Muscle layer of colon (tissue), 2 donors: ENCODE results near the gene PCDHGA8.
A peak's percentile ranks its signal among the peaks of the same experiment; 100 is the strongest.
"Not testable (repeated sequence)": the region's sequence is repeated elsewhere in the genome, so short reads cannot be mapped to it uniquely, and the experiment has no call there.

Experiments
- H3K27ac ChIP-seq: one replicate; pipeline ENCODE4 v1.7.0; 2013; ENCODE audit warnings: low read depth, mild to moderate bottlenecking, low read length, moderate library complexity
- H3K27me3 ChIP-seq, 2 donors: one replicate each; pipeline ENCODE4 v1.7.0; 2013; ENCODE audit warnings: low read length in 2 of 2, mild to moderate bottlenecking in 2 of 2; ENCODE audit not compliant: insufficient read depth in 2 of 2, control insufficient read depth in 1 of 2
- H3K36me3 ChIP-seq: one replicate; pipeline ENCODE4 v1.7.0; 2013; ENCODE audit warnings: mild to moderate bottlenecking, low read length; ENCODE audit not compliant: insufficient read depth
- H3K4me1 ChIP-seq: one replicate; pipeline ENCODE4 v1.7.0; 2013; ENCODE audit warnings: mild to moderate bottlenecking, low read length; ENCODE audit not compliant: insufficient read depth
- H3K4me3 ChIP-seq, 2 donors: one replicate each; pipeline ENCODE4 v1.7.0; 2013; ENCODE audit warnings: low read length in 2 of 2, low read depth in 1 of 2, mild to moderate bottlenecking in 1 of 2, moderate library complexity in 1 of 2
- H3K9ac ChIP-seq: one replicate; pipeline ENCODE4 v1.7.0; 2013; ENCODE audit warnings: low read length
- H3K9me3 ChIP-seq: one replicate; pipeline ENCODE4 v1.7.0; 2013; ENCODE audit warnings: mild to moderate bottlenecking, low read length
- donor health status: abdominal sarcoma.
- donor health status: Adenocarcinoma of cecum.

The PCDHGA8 gene

DNA sequence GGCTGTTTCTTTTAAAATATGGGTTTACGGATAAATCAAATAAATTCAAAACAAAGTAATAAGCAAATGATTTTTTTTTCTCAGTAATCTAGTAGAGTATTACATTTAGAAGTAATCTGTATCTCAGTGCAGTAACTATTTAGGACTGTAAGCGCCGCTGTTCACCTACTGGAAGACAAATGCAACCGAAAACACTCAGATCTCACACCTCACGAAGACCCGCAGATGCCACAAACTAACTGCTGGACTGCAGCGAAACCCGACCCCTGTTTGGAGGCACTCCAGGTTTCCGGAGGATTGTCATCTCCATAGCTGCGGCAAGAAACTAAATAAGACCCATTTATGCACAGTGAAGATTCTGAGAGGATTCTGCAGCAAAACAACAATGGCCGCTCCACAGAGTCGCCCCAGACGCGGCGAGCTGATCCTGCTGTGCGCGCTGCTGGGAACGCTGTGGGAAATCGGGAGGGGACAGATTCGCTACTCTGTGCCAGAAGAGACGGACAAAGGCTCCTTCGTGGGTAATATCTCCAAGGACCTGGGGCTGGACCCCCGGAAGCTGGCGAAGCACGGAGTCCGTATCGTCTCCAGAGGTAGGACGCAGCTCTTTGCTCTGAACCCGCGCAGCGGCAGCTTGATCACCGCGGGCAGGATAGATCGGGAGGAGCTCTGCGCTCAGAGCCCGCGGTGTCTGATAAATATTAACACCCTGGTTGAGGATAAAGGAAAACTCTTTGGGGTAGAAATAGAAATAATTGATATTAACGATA, at the start of gene PCDHGA8:
Gene PCDHGA8 (plus strand): TSS at position 205 of the 770 bp plus-strand sequence. CDS start 181 bp downstream, at position 386.
- Histone ChIP-seq H3K36me3 (no peaks in the 10 kb centered on the region), H3K9ac (no peak within 1 kb of the TSS), H3K27me3 (no peaks in the 10 kb centered on the region), H3K27ac (no peak within 1 kb of the TSS), H3K4me1 (no peaks in the 10 kb centered on the region), H3K4me3 (peak within 1 kb of the TSS; percentile 4 to 10), H3K9me3 (peaks cover 70% of the 10 kb centered on the region)

DNA sequence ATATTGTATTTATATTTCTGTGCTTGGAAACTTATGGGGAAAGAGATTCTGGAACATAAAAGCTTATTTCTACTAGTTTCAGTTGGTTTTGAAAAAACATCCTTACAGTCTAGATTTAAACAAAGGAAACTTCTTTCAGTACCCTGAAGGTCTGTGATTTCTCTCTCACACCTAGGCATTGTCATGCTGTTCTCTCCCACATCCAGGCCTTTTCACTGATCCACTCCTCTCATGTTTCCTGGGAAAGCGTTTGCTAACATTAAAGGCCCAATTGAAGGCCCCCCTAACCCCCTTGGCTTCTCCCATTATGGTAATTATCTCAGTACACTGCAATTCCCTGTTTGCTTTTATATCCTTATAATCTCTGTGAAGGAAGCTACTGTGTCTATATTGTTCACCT, 49.7 kb upstream of the PCDHGA8 start:
- no peaks in the 10 kb centered on the region for H3K4me1 ChIP-seq
- H3K27ac ChIP-seq: no peak overlapping the region
- H3K9ac ChIP-seq: no peak overlapping the region
- peaks cover 69% of the 10 kb centered on the region for H3K9me3 ChIP-seq
- peaks cover 0 to 6% of the 10 kb centered on the region in 2 donors for H3K27me3 ChIP-seq
- no peaks in the 10 kb centered on the region for H3K36me3 ChIP-seq
- H3K4me3 ChIP-seq: no peak overlapping the region

- peaks cover 0 to 6% of the 10 kb centered on the region in 2 donors for H3K27me3 ChIP-seq
- peaks cover 64% of the 10 kb centered on the region for H3K9me3 ChIP-seq
- H3K4me3 ChIP-seq: peak within 1 kb of the TSS in 1 of 2 donors; percentile 19
- no peaks in the 10 kb centered on the region for H3K4me1 ChIP-seq
- H3K36me3 ChIP-seq: no peaks in the 10 kb centered on the region
- no peak within 1 kb of the TSS for H3K27ac ChIP-seq
- H3K9ac ChIP-seq: no peak within 1 kb of the TSS
Observed at GRCh38 chr5:141343242-141343952, 49.0 kb upstream of the PCDHGA8 start, which contains the start of gene PCDHGA3. PCDHGA3 (plus strand) TSS chr5:141343829; CDS start chr5:141344034, 205 bp downstream.

DNA sequence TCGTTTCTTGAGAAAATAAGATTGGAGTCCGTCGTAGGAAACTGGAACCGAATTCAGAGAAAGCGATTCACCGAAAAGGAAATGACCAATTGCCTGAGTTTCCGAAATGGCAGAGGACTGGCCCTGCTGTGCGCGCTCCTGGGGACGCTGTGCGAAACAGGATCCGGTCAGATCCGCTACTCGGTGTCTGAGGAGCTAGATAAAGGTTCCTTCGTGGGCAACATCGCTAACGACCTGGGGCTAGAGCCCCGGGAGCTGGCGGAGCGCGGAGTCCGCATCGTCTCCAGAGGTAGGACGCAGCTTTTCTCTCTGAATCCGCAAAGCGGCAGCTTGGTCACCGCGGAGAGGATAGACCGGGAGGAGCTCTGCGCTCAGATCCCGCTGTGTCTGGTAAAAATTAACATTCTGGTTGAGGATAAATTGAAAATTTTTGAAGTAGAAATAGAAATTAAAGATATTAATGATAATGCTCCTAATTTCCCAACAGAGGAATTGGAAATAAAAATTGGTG, 48.4 kb upstream of the PCDHGA8 start:
- Histone ChIP-seq H3K4me3 (peak overlapping the region in 1 of 2 donors; percentile 19), H3K27me3 (peaks cover 0 to 2% of the 10 kb centered on the region in 2 donors), H3K9me3 (peaks cover 64% of the 10 kb centered on the region), H3K36me3 (no peaks in the 10 kb centered on the region), H3K4me1 (no peaks in the 10 kb centered on the region), H3K9ac (no peak overlapping the region), H3K27ac (no peak overlapping the region)

DNA sequence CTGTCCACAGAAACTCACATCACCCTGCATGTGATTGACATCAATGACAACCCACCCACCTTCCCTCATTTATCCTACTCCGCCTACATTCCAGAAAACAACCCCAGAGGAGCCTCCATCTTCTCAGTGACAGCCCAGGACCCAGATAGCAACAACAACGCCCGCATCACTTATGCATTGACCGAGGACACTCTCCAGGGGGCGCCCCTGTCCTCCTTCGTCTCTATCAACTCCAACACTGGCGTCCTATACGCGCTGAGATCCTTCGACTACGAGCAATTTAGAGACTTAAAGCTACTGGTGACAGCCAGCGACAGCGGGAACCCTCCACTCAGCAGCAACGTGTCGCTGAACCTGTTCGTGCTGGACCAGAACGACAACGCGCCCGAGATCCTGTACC, 47.1 kb upstream of the PCDHGA8 start:
- H3K36me3 ChIP-seq: no peaks in the 10 kb centered on the region
- no peaks in the 10 kb centered on the region for H3K4me1 ChIP-seq
- peak overlapping the region in 1 of 2 donors; percentile 11 for H3K4me3 ChIP-seq
- no peaks in the 10 kb centered on the region for H3K27me3 ChIP-seq
- H3K27ac ChIP-seq: no peak overlapping the region
- H3K9ac ChIP-seq: no peak overlapping the region
- peaks cover 60% of the 10 kb centered on the region for H3K9me3 ChIP-seq

DNA sequence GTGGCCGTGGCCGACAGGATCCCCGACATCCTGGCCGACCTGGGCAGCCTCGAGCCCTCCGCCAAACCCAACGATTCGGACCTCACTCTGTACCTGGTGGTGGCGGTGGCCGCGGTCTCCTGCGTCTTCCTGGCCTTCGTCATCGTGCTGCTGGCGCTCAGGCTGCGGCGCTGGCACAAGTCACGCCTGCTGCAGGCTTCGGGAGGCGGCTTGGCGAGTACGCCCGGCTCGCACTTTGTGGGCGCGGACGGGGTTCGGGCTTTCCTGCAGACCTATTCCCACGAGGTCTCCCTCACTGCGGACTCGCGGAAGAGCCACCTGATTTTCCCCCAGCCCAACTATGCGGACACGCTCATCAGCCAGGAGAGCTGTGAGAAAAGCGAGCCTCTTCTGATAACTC, 46.4 kb upstream of the PCDHGA8 start:
- H3K27ac ChIP-seq, H3K9ac ChIP-seq, H3K4me3 ChIP-seq, H3K4me1 ChIP-seq, H3K36me3 ChIP-seq, H3K27me3 ChIP-seq: not testable (repeated sequence)
- H3K9me3 ChIP-seq: peaks cover 63% of the 10 kb centered on the region

- no peaks in the 10 kb centered on the region for H3K27me3 ChIP-seq
- no peak within 1 kb of the TSS for H3K27ac ChIP-seq
- H3K4me1 ChIP-seq: no peaks in the 10 kb centered on the region
- H3K9ac ChIP-seq: no peak within 1 kb of the TSS
- H3K4me3 ChIP-seq: peak within 1 kb of the TSS; percentile 4 to 42
- H3K36me3 ChIP-seq: no peaks in the 10 kb centered on the region
- H3K9me3 ChIP-seq: peaks cover 44% of the 10 kb centered on the region
Observed at GRCh38 chr5:141349917-141350619, 42.4 kb upstream of the PCDHGA8 start, which contains the start of gene PCDHGB1. PCDHGB1 (plus strand) TSS chr5:141350099; CDS start chr5:141350261, 162 bp downstream.

DNA sequence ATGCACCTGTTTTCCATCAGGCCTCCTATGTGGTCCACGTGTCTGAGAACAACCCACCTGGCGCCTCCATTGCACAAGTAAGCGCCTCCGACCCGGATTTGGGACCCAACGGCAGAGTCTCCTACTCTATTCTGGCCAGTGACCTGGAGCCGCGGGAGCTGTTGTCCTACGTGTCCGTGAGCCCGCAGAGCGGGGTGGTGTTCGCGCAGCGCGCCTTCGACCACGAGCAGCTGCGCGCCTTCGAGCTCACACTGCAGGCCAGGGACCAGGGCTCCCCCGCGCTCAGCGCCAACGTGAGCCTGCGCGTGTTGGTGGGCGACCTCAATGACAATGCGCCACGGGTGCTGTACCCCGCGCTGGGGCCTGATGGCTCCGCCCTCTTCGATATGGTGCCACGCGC, 40.8 kb upstream of the PCDHGA8 start:
- peak overlapping the region in 1 of 2 donors; percentile 42 for H3K4me3 ChIP-seq
- H3K9me3 ChIP-seq: peaks cover 55% of the 10 kb centered on the region

DNA sequence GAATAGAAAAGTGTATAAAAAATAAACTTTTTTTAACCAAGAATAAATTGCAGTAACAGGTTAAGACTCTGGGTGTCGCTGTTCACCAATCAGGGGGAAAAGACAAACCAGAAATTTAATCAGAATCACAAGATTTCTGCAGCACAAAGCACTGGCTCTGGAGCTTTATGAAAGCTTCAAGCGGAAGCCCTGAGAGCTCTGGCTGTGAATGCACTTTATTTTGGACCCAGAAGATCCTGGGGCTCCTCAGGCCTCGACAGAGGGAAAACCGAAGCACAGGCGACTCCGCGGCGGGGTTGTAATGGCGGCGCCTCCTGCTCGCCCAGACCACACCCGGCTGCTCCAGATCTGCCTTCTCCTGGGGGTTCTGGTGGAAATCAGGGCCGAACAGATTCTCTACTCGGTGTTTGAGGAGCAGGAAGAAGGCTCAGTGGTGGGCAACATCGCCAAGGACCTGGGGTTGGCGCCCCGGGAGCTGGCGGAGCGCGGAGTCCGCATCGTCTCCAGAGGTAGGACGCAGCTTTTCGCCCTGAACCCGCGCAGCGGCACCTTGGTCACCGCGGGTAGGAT, 37.4 kb upstream of the PCDHGA8 start, which contains the start of gene PCDHGA4:
Gene PCDHGA4 (plus strand): TSS at position 122 of the 570 bp plus-strand sequence. CDS start 87 bp downstream, at position 209.
- no peaks in the 10 kb centered on the region for H3K36me3 ChIP-seq
- peaks cover 48% of the 10 kb centered on the region for H3K9me3 ChIP-seq
- H3K27me3 ChIP-seq: no peaks in the 10 kb centered on the region
- H3K4me3 ChIP-seq: peak within 1 kb of the TSS; percentile 5 to 12
- H3K4me1 ChIP-seq: no peaks in the 10 kb centered on the region
- no peak within 1 kb of the TSS for H3K27ac ChIP-seq
- no peak within 1 kb of the TSS for H3K9ac ChIP-seq

More for the DNA sequence above, 40.8 kb upstream of the PCDHGA8 start:
- Histone ChIP-seq H3K4me1 (no peaks in the 10 kb centered on the region), H3K27me3 (no peaks in the 10 kb centered on the region), H3K9ac (no peak overlapping the region), H3K27ac (no peak overlapping the region), H3K36me3 (no peaks in the 10 kb centered on the region)

DNA sequence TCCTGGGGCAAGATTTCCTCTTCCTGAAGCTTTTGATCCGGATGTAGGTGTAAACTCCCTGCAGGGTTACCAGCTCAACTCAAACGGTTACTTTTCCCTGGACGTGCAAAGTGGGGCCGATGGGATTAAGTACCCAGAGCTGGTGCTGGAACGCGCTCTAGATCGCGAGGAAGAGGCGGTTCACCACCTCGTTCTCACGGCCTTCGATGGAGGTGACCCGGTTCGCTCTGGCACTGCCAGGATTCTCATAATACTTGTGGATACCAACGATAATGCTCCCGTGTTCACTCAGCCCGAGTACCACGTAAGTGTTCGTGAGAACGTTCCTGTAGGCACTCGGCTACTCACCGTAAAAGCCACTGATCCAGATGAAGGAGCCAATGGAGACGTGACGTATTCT, 36.8 kb upstream of the PCDHGA8 start:
- no peaks in the 10 kb centered on the region for H3K4me1 ChIP-seq
- H3K27me3 ChIP-seq: no peaks in the 10 kb centered on the region
- H3K27ac ChIP-seq: no peak overlapping the region
- peak overlapping the region; percentile 5 to 12 for H3K4me3 ChIP-seq
- H3K36me3 ChIP-seq: no peaks in the 10 kb centered on the region
- H3K9me3 ChIP-seq: peaks cover 48% of the 10 kb centered on the region
- H3K9ac ChIP-seq: no peak overlapping the region
